Parathyroid adenoma (tissue), 2 donors: Measurements from ENCODE around the gene RRAD.

Source experiments
- H2AFZ ChIP-seq: fragments of 300-600 bp; sonication (generic); one replicate; pipeline ENCODE4 v1.7.0; 2017; ENCODE audit warnings: antibody characterized with exemption, mild to moderate bottlenecking
- H3K27ac ChIP-seq: fragments of 300-600 bp; sonication (generic); one replicate; pipeline ENCODE4 v1.7.0; 2017
- H3K27me3 ChIP-seq: fragments of 300-600 bp; sonication (generic); one replicate; pipeline ENCODE4 v1.7.0; 2017; ENCODE audit warnings: low read length; ENCODE audit not compliant: control insufficient read depth, insufficient read depth
- H3K36me3 ChIP-seq: fragments of 300-600 bp; sonication (generic); one replicate; pipeline ENCODE4 v1.7.0; 2017; ENCODE audit warnings: low read length; ENCODE audit not compliant: control insufficient read depth, insufficient read depth
- H3K4me1 ChIP-seq: fragments of 300-600 bp; sonication (generic); one replicate; pipeline ENCODE4 v1.7.0; 2017; ENCODE audit warnings: control low read depth
- H3K4me2 ChIP-seq: fragments of 300-600 bp; sonication (generic); one replicate; pipeline ENCODE4 v1.7.0; 2017; ENCODE audit warnings: low read length
- H3K4me3 ChIP-seq: fragments of 300-600 bp; sonication (generic); one replicate; pipeline ENCODE4 v1.7.0; 2017; ENCODE audit warnings: low read depth, low read length
- H3K79me2 ChIP-seq: fragments of 300-600 bp; sonication (generic); one replicate; pipeline ENCODE4 v1.7.0; 2017; ENCODE audit warnings: control low read depth
- H3K9ac ChIP-seq: fragments of 300-600 bp; sonication (generic); one replicate; pipeline ENCODE4 v1.7.0; 2017; ENCODE audit warnings: mild to moderate bottlenecking
- H3K9me3 ChIP-seq: fragments of 300-600 bp; sonication (generic); one replicate; pipeline ENCODE4 v1.7.0; 2017; ENCODE audit warnings: low read length; ENCODE audit not compliant: control insufficient read depth
- CTCF ChIP-seq: fragments of 300-600 bp; sonication (generic); IDR thresholded peaks from one replicate; pipeline ENCODE4 v1.7.0; 2017; ENCODE audit warnings: antibody characterized with exemption, mild to moderate bottlenecking
- donor health status: primary hyperparathyroidism.

The RRAD gene

GRCh38 chr16:66880288-66881013, 44.9 kb downstream of the RRAD start, which contains the start of gene PDP2:
Gene PDP2, plus strand, starts transcription at chr16:66880515. Its CDS starts 3,770 bp downstream, at chr16:66884285.
- peak within 1 kb of the TSS; percentile 100 for H3K4me2 ChIP-seq
- no peaks in the 10 kb centered on the region for H3K9me3 ChIP-seq
- peaks cover 3% of the 10 kb centered on the region for H3K79me2 ChIP-seq
- peak within 1 kb of the TSS; percentile 53 for H3K27ac ChIP-seq
- H3K27me3 ChIP-seq, result no peaks in the 10 kb centered on the region
- no peak for TF ChIP-seq CTCF
- H3K9ac ChIP-seq, result peak within 1 kb of the TSS; percentile 17
- H2AFZ ChIP-seq, result peak within 1 kb of the TSS; percentile 94
- no peaks in the 10 kb centered on the region for H3K36me3 ChIP-seq
- H3K4me3 ChIP-seq, result peak within 1 kb of the TSS; percentile 96
- peaks cover 2% of the 10 kb centered on the region for H3K4me1 ChIP-seq

- Histone ChIP-seq H3K79me2 (peaks cover 3% of the 10 kb centered on the region), H3K4me2 (peak overlapping the region; percentile 17), H3K9me3 (no peaks in the 10 kb centered on the region), H3K36me3 (no peaks in the 10 kb centered on the region), H3K4me1 (peaks cover 4% of the 10 kb centered on the region), H3K4me3 (no peak overlapping the region), H3K9ac (no peak overlapping the region), H3K27ac (no peak overlapping the region), H2AFZ (no peak overlapping the region), H3K27me3 (no peaks in the 10 kb centered on the region)
- TF ChIP-seq CTCF, result no peak
These were observed 47.3 kb downstream of the RRAD start for GRCh38 chr16:66878067-66878466.

GRCh38 chr16:66874079-66874775, 51.1 kb downstream of the RRAD start:
- Histone ChIP-seq H3K4me3 (no peak overlapping the region), H3K36me3 (no peaks in the 10 kb centered on the region), H3K4me2 (no peak overlapping the region), H2AFZ (peak overlapping the region; percentile 31), H3K79me2 (no peaks in the 10 kb centered on the region), H3K27me3 (no peaks in the 10 kb centered on the region), H3K9me3 (no peaks in the 10 kb centered on the region), H3K27ac (peak overlapping the region; percentile 20), H3K9ac (no peak overlapping the region), H3K4me1 (peaks cover 4% of the 10 kb centered on the region)
- TF ChIP-seq CTCF, result no peak

GRCh38 chr16:66873685-66874055, 51.7 kb downstream of the RRAD start:
- H3K9ac ChIP-seq, result no peak overlapping the region
- no peaks in the 10 kb centered on the region for H3K79me2 ChIP-seq
- TF ChIP-seq CTCF, result no peak
- peaks cover 4% of the 10 kb centered on the region for H3K4me1 ChIP-seq
- no peaks in the 10 kb centered on the region for H3K27me3 ChIP-seq
- no peaks in the 10 kb centered on the region for H3K9me3 ChIP-seq
- H3K4me3 ChIP-seq, result no peak overlapping the region
- H2AFZ ChIP-seq, result no peak overlapping the region
- H3K4me2 ChIP-seq, result no peak overlapping the region
- H3K27ac ChIP-seq, result no peak overlapping the region
- no peaks in the 10 kb centered on the region for H3K36me3 ChIP-seq
